RWPE1 (cell line): Measurements from ENCODE around the gene DUSP11.

Source experiments
- CTCF ChIA-PET: fragments of 350-600 bp; sonication (Branson Sonifier 250); formaldehyde crosslinking; extraction: SDS; loops from one replicate; lab custom pipeline; 2021; lab: Yijun Ruan, JAX
- POLR2A ChIA-PET: fragments of 400-600 bp; formaldehyde crosslinking; extraction: SDS; loops from one replicate; lab custom pipeline; 2020; ENCODE audit warnings: antibody characterized with exemption; ENCODE audit not compliant: low non-redundant PET; lab: Yijun Ruan, JAX
- DNase-seq: peaks from one replicate; pipeline ENCODE4 v3.0.0; 2012; ENCODE audit warnings: low spot score
- H3K27ac ChIP-seq: fragments of 450-650 bp; 2 replicates; pipeline ENCODE4 v1.5.1; 2017
- TF ChIP-seq, protein P1 (sequence below): fragments of 450-650 bp; conservative IDR thresholded peaks from 2 replicates; pipeline ENCODE4 v1.5.1; 2017; ENCODE audit warnings: low read depth, mild to moderate bottlenecking

The DUSP11 gene

DNA sequence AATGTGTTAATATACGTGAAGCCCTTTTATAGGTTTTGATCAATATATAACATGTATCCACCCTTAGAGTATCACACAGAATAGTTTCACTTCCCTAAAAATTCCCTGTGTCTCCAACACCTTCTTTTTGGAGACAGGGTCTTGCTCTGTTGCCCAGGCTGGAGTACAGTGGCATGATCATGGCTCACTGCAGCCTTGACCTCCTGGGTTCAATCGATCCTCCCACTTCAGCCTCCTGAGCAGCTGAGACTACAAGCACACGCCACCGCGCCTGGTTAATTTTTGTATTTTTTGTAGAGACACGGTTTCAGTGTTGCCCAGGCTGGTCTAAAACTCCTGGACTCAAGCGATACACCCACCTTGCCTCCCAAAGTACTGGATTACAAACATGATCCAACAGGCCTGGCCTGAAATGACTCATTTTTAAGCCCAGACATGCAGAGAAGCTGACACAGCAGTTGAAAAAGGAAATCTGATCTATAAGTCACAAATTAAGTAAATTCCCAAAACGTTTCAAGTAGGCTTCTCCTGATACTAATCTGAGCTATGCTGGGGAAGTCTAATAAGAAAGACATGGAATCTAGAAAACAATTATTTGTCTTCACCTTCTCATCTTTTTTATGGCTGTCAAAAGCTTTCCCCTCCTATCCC lies 2.9 kb downstream of the DUSP11 start:
- H3K27ac ChIP-seq, result peak overlapping the region; percentile 92
- peak; percentile 79 for DNase-seq
- TF ChIP-seq, protein P1, sequence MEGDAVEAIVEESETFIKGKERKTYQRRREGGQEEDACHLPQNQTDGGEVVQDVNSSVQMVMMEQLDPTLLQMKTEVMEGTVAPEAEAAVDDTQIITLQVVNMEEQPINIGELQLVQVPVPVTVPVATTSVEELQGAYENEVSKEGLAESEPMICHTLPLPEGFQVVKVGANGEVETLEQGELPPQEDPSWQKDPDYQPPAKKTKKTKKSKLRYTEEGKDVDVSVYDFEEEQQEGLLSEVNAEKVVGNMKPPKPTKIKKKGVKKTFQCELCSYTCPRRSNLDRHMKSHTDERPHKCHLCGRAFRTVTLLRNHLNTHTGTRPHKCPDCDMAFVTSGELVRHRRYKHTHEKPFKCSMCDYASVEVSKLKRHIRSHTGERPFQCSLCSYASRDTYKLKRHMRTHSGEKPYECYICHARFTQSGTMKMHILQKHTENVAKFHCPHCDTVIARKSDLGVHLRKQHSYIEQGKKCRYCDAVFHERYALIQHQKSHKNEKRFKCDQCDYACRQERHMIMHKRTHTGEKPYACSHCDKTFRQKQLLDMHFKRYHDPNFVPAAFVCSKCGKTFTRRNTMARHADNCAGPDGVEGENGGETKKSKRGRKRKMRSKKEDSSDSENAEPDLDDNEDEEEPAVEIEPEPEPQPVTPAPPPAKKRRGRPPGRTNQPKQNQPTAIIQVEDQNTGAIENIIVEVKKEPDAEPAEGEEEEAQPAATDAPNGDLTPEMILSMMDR, result no peak
- ChIA-PET POLR2A (no interaction called here), CTCF (interaction anchor here (0.6 kb wide), 2 partner anchors 194 to 353 kb away, joined by 3 read pairs; no protein-coding TSS in a partner anchor)

DNA sequence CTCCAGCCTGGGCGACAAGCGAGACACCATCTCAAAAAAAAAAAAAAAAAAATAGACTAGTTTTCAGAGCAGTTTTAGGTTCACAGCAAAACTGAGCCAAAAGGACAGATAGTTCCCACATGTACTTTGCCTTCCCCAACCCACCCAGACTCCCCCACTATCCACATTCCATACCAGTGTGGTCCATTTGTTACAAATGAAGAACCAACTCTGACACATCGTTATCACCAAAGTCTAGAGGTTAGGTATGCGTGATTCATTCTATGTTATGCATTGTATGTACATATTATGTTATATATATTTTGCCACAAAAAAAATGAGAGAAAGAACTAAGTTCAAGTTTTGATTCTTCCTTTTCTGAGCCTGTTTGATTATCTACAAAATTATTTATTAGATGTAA lies 3.5 kb downstream of the DUSP11 start:
- ChIA-PET CTCF (no interaction called here), POLR2A (no interaction called here)
- peak; percentile 85 for DNase-seq
- TF ChIP-seq, protein P1, result no peak
- H3K27ac ChIP-seq, result peak overlapping the region; percentile 92

DNA sequence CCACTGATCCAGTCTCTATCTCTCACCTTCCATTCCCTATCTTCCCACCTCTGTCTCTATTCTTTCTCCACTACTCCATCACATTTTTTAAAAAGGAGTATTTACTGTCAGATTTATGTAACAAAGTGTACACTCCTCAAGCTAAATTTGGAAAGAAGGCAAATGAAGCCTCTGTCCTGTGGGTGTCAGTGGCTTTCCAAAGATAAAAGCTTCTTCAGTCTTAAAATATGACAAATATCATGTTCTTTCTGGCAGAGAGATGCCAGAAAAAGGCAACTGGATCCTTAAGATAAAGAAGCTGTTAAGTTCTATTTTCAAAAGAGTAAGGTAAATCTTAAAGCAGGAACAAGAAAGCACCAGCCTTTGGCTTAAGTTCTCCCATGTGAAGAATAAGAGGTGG lies 7.1 kb downstream of the DUSP11 start:
- TF ChIP-seq, protein P1, result no peak
- ChIA-PET CTCF (no interaction called here), POLR2A (no interaction called here)
- H3K27ac ChIP-seq, result no peak overlapping the region
- DNase-seq, result no peak

DNA sequence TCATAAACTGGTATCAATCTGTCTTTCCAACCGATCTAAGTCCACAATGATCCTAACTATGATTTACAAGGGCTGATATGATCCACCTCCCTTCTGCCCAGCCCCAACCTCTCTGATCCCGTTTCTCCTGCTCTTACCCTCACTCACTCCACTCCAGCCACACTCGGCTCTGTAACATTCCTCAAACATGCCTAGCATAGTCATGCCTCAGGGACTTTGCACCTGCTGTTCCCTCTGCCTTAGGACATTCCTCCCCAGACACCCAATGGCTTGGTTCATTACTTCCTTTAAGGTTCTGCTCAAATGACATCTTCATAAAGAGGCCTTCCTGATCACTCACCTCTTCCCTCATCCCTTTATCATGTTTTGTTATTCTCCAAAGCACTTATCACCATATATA lies 9.2 kb downstream of the DUSP11 start:
- H3K27ac ChIP-seq, result no peak overlapping the region
- no peak for DNase-seq
- POLR2A ChIA-PET, result interaction anchor here (0.6 kb wide), 1 partner anchor 9 kb away, joined by 5 read pairs; no protein-coding TSS in a partner anchor
- CTCF ChIA-PET, result no interaction called here
- TF ChIP-seq, protein P1, result no peak

DNA sequence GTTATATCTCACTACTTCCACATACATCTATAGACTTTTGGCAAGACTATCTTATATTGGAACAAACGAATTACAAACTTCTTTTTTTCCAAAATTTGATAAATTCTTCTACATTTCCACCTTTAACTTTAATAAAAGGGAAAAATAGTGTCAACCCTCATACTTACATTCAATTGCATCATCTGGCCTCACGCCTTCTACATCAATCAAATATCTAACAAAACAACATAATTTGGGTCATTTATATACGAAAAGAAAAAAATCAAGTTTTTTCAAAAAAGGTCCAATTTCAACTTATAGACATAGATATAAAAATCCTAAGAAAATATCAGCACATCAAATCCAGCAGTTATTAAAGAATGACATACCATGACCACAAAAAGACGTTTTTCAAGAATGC lies 12.9 kb downstream of the DUSP11 start:
- CTCF ChIA-PET, result interaction anchor here (0.6 kb wide), 1 partner anchor 381 kb away, joined by 3 read pairs; no protein-coding TSS in a partner anchor

DNA sequence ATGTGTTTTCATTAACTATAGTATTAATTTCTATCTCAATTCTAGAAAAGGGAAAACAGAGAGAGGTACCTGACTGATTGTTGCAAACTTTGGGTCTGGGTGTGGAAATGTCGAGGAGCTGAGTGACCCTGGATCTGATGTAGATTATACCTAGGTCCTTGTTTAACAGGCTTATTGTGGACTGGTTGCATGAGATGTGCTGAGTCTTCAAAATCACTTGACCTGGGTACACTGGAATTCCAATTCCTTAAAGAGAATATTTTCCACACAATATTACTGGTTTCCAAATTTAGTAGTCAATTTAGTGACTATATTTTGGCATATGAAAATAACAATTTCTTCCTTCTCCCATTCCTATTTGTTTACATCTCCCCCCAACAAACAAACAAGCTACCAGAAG lies 13.6 kb downstream of the DUSP11 start:
- ChIA-PET POLR2A (no interaction called here), CTCF (no interaction called here)
- DNase-seq, result no peak
- H3K27ac ChIP-seq, result no peak overlapping the region
- TF ChIP-seq, protein P1, result no peak

More for the DNA sequence above, 12.9 kb downstream of the DUSP11 start:
- no peak overlapping the region for H3K27ac ChIP-seq
- TF ChIP-seq, protein P1, result no peak
- POLR2A ChIA-PET, result no interaction called here
- no peak for DNase-seq
